Esophagus squamous epithelium (tissue), 4 donors: ENCODE measurements around the gene BTAF1.
A peak's percentile ranks its signal among the peaks of the same experiment; 100 is the strongest.

Experiments used
- CTCF ChIP-seq, 6 experiments: fragments of 450-650 bp in 4 of 6; fragments of 200-600 bp in 2 of 6; sonication (generic) in 2 of 6; IDR thresholded peaks; one replicate each; pipeline ENCODE4 v1.5.1; 2016 to 2019; ENCODE audit warnings: antibody characterized with exemption in 6 of 6, mild to moderate bottlenecking in 4 of 6, moderate library complexity in 4 of 6
- POLR2A ChIP-seq, 4 donors: fragments of 450-650 bp; IDR thresholded peaks; one replicate each; pipeline ENCODE4 v1.6.1; 2017; ENCODE audit warnings: antibody characterized with exemption in 4 of 4, mild to moderate bottlenecking in 4 of 4, moderate library complexity in 3 of 4

- TF ChIP-seq CTCF (IDR thresholded peaks at IDR 0.05) (peak in 2 of 6 experiments; percentile 29 to 50), POLR2A (IDR thresholded peaks at IDR 0.05) (no peak)
These were observed 43.3 kb upstream of the BTAF1 start for GRCh38 chr10:91880310-91880709.
